SK-N-SH (cell line): ENCODE measurements around the gene CRTC1. TPM values are rescaled to one million over a fixed set of nuclear protein-coding genes. Genes with fewer than 3 reads are reported as not detected.
A peak's percentile ranks its signal among the peaks of the same experiment; 100 is the strongest.

Experiments used
- CTCF ChIA-PET: fragments of 300-600, 350-600 bp; formaldehyde crosslinking; extraction: SDS; loops from one replicate; lab custom pipeline; 2021; lab: Yijun Ruan, JAX
- POLR2A ChIA-PET: fragments of 350-600 bp; sonication (Branson Sonifier 250); formaldehyde crosslinking; extraction: SDS; loops from one replicate; lab custom pipeline; 2020; ENCODE audit warnings: antibody characterized with exemption, inconsistent platforms; lab: Yijun Ruan, JAX
- DNase-seq: peaks from one replicate; pipeline ENCODE4 v3.0.0; 2012
- H2AFZ ChIP-seq: fragments of 200-600 bp; sonication (generic); 2 replicates; pipeline ENCODE4 v1.8.1; 2016; ENCODE audit warnings: antibody characterized with exemption, mild to moderate bottlenecking, low read depth
- H3F3A ChIP-seq: fragments of 200-600 bp; sonication (generic); replicated peaks from 2 replicates; pipeline ENCODE3; 2016; ENCODE audit warnings: antibody characterized with exemption, mild to moderate bottlenecking; ENCODE audit not compliant: insufficient read depth
- H3K27ac ChIP-seq, 2 experiments: fragments of 200-500 bp in 1 of 2; fragments of 200-600 bp in 1 of 2; sonication (Bioruptor generic) in 1 of 2; sonication (generic), shearing (Covaris generic) in 1 of 2; 2 replicates each; pipeline versions ENCODE4 v1.5.1 to v1.6.1; 2014 to 2016; ENCODE audit warnings: low read depth in 2 of 2, inconsistent platforms in 1 of 2, low read length in 1 of 2, mild to moderate bottlenecking in 1 of 2, mixed read lengths in 1 of 2
- H3K27me3 ChIP-seq: fragments of 200-600 bp; sonication (generic), shearing (Covaris generic); 2 replicates; pipeline ENCODE4 v1.6.1; 2016; ENCODE audit warnings: mixed run types; ENCODE audit not compliant: insufficient read depth
- H3K36me3 ChIP-seq, 2 experiments: fragments of 200-500 bp in 1 of 2; fragments of 200-600 bp in 1 of 2; sonication (Bioruptor generic) in 1 of 2; sonication (generic) in 1 of 2; replicated peaks in 1 of 2; 2 replicates each; pipeline versions ENCODE3 to v1.5.1; 2014 to 2016; ENCODE audit warnings: low read length in 1 of 2, mild to moderate bottlenecking in 1 of 2; ENCODE audit not compliant: insufficient read depth in 2 of 2, control insufficient read depth in 1 of 2
- H3K4me1 ChIP-seq, 2 experiments: fragments of 200-500 bp in 1 of 2; fragments of 200-600 bp in 1 of 2; sonication (Bioruptor generic) in 1 of 2; sonication (generic), shearing (Covaris generic) in 1 of 2; 2 replicates each; pipeline versions ENCODE4 v1.5.1 to v1.6.1; 2014 to 2016; ENCODE audit warnings: low read depth in 1 of 2, low read length in 1 of 2, mixed run types in 1 of 2; ENCODE audit not compliant: insufficient read depth in 2 of 2, control insufficient read depth in 1 of 2
- H3K4me2 ChIP-seq: fragments of 200-600 bp; sonication (generic), shearing (Covaris generic); 2 replicates; pipeline ENCODE4 v1.6.1; 2017; ENCODE audit warnings: mixed run types
- H3K4me3 ChIP-seq, 2 experiments: fragments of 200-500 bp in 1 of 2; fragments of 200-600 bp in 1 of 2; sonication (Bioruptor generic) in 1 of 2; sonication (generic), shearing (Covaris generic) in 1 of 2; 2 replicates each; pipeline versions ENCODE4 v1.5.1 to v1.8.1; 2014 to 2016; ENCODE audit warnings: low read depth in 2 of 2, inconsistent platforms in 1 of 2, low read length in 1 of 2, mild to moderate bottlenecking in 1 of 2, mixed read lengths in 1 of 2, moderate library complexity in 1 of 2
- H3K79me2 ChIP-seq: fragments of 200-600 bp; sonication (generic); 2 replicates; pipeline ENCODE4 v1.8.1; 2017; ENCODE audit warnings: mild to moderate bottlenecking; ENCODE audit not compliant: insufficient read depth
- H3K9ac ChIP-seq: fragments of 200-600 bp; sonication (generic); 2 replicates; pipeline ENCODE4 v1.6.1; 2017; ENCODE audit warnings: mixed run types
- H3K9me2 ChIP-seq: fragments of 200-600 bp; sonication (generic); 2 replicates; pipeline ENCODE4 v1.6.1; 2017; ENCODE audit warnings: mixed run types
- H3K9me3 ChIP-seq: fragments of 200-600 bp; sonication (generic); 2 replicates; pipeline ENCODE4 v1.6.1; 2017; ENCODE audit warnings: mixed run types, mild to moderate bottlenecking, moderate library complexity
- H4K20me1 ChIP-seq: fragments of 200-600 bp; sonication (generic); 2 replicates; pipeline ENCODE4 v1.6.1; 2017; ENCODE audit warnings: mild to moderate bottlenecking, mixed run types; ENCODE audit not compliant: insufficient read depth
- ELF1 ChIP-seq: IDR thresholded peaks from 2 replicates; pipeline ENCODE4 v1.4.0; 2012
- EP300 ChIP-seq, 2 experiments: IDR thresholded peaks; 2 replicates each; pipeline versions ENCODE4 v1.4.0 to v1.6.1; 2012; ENCODE audit warnings: borderline replicate concordance in 1 of 2, low read depth in 1 of 2, low read length in 1 of 2
- FOXM1 ChIP-seq: IDR thresholded peaks from 2 replicates; pipeline ENCODE4 v1.4.0; 2012; ENCODE audit warnings: low read depth, mild to moderate bottlenecking
- RCOR1 ChIP-seq: fragments of 150-350 bp; IDR thresholded peaks from 2 replicates; pipeline ENCODE4 v1.6.1; 2017; ENCODE audit warnings: antibody characterized with exemption, low read length
- SMC3 ChIP-seq: IDR thresholded peaks from 2 replicates; pipeline ENCODE4 v1.6.1; 2012; ENCODE audit warnings: low read depth, low read length, improper control_type of control experiment
- TEAD4 ChIP-seq: IDR thresholded peaks from 2 replicates; pipeline ENCODE4 v1.4.0; 2012; ENCODE audit warnings: mild to moderate bottlenecking, borderline replicate concordance; ENCODE audit not compliant: insufficient read depth
- USF1 ChIP-seq: IDR thresholded peaks from 2 replicates; pipeline ENCODE4 v1.4.0; 2012; ENCODE audit warnings: low read depth, borderline replicate concordance
- WGBS: methylation state at CpG from one replicate; pipeline ENCODE4 v1.1.6; 2017; ENCODE audit warnings: low lambda C conversion rate; 5-methylcytosine and 5-hydroxymethylcytosine counted together
- polyA plus RNA-seq, 3 experiments: library from polyadenylated mRNA; depleted of rRNA; stranded (reverse); fragments of >200 nt; gene quantifications; 2 replicates each; pipeline ENCODE4 v1.2.3, GENCODE V29; 2012
- TF ChIP-seq, protein P1 (sequence below): IDR thresholded peaks from 2 replicates; pipeline ENCODE4 v1.4.0; 2012; ENCODE audit warnings: low read depth
- TF ChIP-seq, protein P2 (sequence below): IDR thresholded peaks from 2 replicates; pipeline ENCODE4; 2012
- TF ChIP-seq, protein P3 (sequence below): fragments of 200-600 bp; sonication (generic); IDR thresholded peaks from 2 replicates; pipeline ENCODE4 v1.6.1; 2017; ENCODE audit warnings: antibody characterized with exemption, mild to moderate bottlenecking, moderate library complexity

CRTC1 gene
- polyA plus RNA-seq, 1 of the 3 experiments (the other 2 are of a cell fraction): 5.0 TPM

DNA sequence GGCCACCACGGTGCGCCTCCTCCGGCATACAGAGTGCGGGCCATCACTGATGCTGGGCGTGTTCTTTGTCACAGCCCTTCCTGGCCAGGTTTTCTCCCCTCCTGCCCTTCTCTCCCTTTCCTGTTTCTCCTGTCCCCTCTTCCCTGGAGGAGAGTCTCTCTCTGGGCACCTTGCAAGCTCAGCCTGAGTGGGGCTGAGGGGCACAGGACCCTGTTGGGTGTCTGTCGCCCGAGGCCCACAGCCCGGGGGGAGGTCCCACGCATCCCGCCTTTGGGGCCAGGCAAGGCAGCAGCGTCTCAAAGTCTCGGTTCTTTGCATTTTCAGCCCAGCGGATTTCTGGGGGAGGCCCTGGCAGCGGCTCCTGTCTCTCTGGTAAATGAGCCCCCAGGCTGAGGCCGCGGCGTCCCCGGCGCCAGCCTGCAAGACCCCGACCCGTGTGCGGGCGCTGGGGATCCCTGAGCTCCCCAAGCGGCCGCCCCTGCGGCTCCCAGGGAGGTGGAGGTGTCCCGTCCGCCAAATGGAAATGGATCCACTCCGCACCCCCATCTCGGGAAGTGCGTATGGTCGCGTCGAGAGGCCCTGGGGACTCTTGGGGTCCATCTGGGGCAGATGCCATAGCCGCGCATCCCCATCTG, 60.4 kb downstream of the CRTC1 start:
- H4K20me1 ChIP-seq: no peaks in the 10 kb centered on the region
- H3K9me2 ChIP-seq: no peaks in the 10 kb centered on the region
- TF ChIP-seq USF1 (no peak), SMC3 (no peak), RCOR1 (no peak), ELF1 (no peak), TEAD4 (no peak), FOXM1 (no peak)
- TF ChIP-seq, protein P1, sequence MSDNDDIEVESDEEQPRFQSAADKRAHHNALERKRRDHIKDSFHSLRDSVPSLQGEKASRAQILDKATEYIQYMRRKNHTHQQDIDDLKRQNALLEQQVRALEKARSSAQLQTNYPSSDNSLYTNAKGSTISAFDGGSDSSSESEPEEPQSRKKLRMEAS: no peak
- TF ChIP-seq, protein P2, sequence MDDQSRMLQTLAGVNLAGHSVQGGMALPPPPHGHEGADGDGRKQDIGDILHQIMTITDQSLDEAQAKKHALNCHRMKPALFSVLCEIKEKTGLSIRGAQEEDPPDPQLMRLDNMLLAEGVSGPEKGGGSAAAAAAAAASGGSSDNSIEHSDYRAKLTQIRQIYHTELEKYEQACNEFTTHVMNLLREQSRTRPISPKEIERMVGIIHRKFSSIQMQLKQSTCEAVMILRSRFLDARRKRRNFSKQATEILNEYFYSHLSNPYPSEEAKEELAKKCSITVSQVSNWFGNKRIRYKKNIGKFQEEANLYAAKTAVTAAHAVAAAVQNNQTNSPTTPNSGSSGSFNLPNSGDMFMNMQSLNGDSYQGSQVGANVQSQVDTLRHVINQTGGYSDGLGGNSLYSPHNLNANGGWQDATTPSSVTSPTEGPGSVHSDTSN: no peak
- TF ChIP-seq, protein P3, sequence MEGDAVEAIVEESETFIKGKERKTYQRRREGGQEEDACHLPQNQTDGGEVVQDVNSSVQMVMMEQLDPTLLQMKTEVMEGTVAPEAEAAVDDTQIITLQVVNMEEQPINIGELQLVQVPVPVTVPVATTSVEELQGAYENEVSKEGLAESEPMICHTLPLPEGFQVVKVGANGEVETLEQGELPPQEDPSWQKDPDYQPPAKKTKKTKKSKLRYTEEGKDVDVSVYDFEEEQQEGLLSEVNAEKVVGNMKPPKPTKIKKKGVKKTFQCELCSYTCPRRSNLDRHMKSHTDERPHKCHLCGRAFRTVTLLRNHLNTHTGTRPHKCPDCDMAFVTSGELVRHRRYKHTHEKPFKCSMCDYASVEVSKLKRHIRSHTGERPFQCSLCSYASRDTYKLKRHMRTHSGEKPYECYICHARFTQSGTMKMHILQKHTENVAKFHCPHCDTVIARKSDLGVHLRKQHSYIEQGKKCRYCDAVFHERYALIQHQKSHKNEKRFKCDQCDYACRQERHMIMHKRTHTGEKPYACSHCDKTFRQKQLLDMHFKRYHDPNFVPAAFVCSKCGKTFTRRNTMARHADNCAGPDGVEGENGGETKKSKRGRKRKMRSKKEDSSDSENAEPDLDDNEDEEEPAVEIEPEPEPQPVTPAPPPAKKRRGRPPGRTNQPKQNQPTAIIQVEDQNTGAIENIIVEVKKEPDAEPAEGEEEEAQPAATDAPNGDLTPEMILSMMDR: no peak
- CTCF ChIA-PET: interaction anchor here (1.0 to 5.7 kb wide), 5 partner anchors 10 to 149 kb away, joined by 3 to 24 read pairs (median 3); no protein-coding TSS in a partner anchor
- no peaks in the 10 kb centered on the region for H3K36me3 ChIP-seq
- H3K9me3 ChIP-seq: no peaks in the 10 kb centered on the region
- WGBS: 90% methylated on average over 21 of the region's 36 CpGs
- DNase-seq: no peak
- no peak overlapping the region for H3K4me2 ChIP-seq
- no peak overlapping the region for H2AFZ ChIP-seq
- peaks cover 0 to 67% of the 10 kb centered on the region in 2 experiments; a peak in 1 of 4 replicates for H3K4me1 ChIP-seq
- no peaks in the 10 kb centered on the region for H3K27me3 ChIP-seq
- H3F3A ChIP-seq: no peaks in the 10 kb centered on the region
- no peak overlapping the region for H3K4me3 ChIP-seq
- POLR2A ChIA-PET: interaction anchor here (0.8 to 1.0 kb wide), 2 partner anchors 18 to 154 kb away, joined by 3 read pairs; no protein-coding TSS in a partner anchor
- peak overlapping the region in 1 of 2 experiments; percentile 96; a peak in 2 of 4 replicates for H3K27ac ChIP-seq
- H3K79me2 ChIP-seq: no peaks in the 10 kb centered on the region
- H3K9ac ChIP-seq: no peak overlapping the region

- Histone ChIP-seq H3K27me3 (no peaks in the 10 kb centered on the region), H3K27ac (peak overlapping the region in 1 of 2 experiments; percentile 96; a peak in 2 of 4 replicates), H3K9me3 (no peaks in the 10 kb centered on the region), H2AFZ (no peak overlapping the region), H3K4me1 (peaks cover 0 to 63% of the 10 kb centered on the region in 2 experiments; a peak in 1 of 4 replicates), H3K4me2 (no peak overlapping the region), H3K9me2 (no peaks in the 10 kb centered on the region), H3K4me3 (no peak overlapping the region), H3K36me3 (no peaks in the 10 kb centered on the region), H3K9ac (no peak overlapping the region), H4K20me1 (no peaks in the 10 kb centered on the region), H3K79me2 (no peaks in the 10 kb centered on the region), H3F3A (no peaks in the 10 kb centered on the region)
- ChIA-PET POLR2A (interaction anchor here (0.5 kb wide), 1 partner anchor 11 kb away, joined by 3 read pairs; no protein-coding TSS in a partner anchor), CTCF (interaction anchor here (0.6 kb wide), 1 partner anchor 87 kb away, joined by 3 read pairs; no protein-coding TSS in a partner anchor)
- no peak for TF ChIP-seq RCOR1
- TF ChIP-seq EP300 (IDR thresholded peaks at IDR 0.05; ENCODE audit: borderline replicate concordance in 1 of 2, low read depth in 1 of 2, low read length in 1 of 2): 0 out of 4 replicates have a peak, but pooled peaks of 1 of the 2 experiments have one; percentile 8
- peak; percentile 73 for DNase-seq
- WGBS: 80% methylated on average over 2 of the region's 26 CpGs
Observed at GRCh38 chr19:18745012-18745735, 61.7 kb downstream of the CRTC1 start.
